OCI-LY1 (cell line): ENCODE data around the gene ZNF267.
"Not testable (repeated sequence)": the region's sequence is repeated elsewhere in the genome, so short reads cannot be mapped to it uniquely, and the experiment has no call there.

Source experiments
- H2AFZ ChIP-seq: fragments of 200-600 bp; sonication (generic), shearing (Covaris generic); 2 replicates; pipeline ENCODE4 v1.6.0; 2014; ENCODE audit warnings: antibody characterized with exemption, mild to moderate bottlenecking, low read length
- H3F3A ChIP-seq: fragments of 200-600 bp; sonication (generic), shearing (Covaris generic); 2 replicates; pipeline ENCODE4 v1.6.0; 2014; ENCODE audit warnings: mild to moderate bottlenecking, antibody characterized with exemption, low read length, moderate library complexity; ENCODE audit not compliant: insufficient read depth
- H3K27ac ChIP-seq: fragments of 200-600 bp; sonication (generic); 2 replicates; pipeline ENCODE4 v1.5.1; 2014; ENCODE audit warnings: low read length, mixed run types, mild to moderate bottlenecking, low read depth; ENCODE audit not compliant: poor library complexity, severe bottlenecking
- H3K27me3 ChIP-seq: fragments of 200-600 bp; sonication (generic); 2 replicates; pipeline ENCODE4 v1.6.0; 2014; ENCODE audit warnings: antibody characterized with exemption, mild to moderate bottlenecking, low read length, moderate library complexity; ENCODE audit not compliant: insufficient read depth
- H3K36me3 ChIP-seq: fragments of 200-600 bp; sonication (generic); 2 replicates; pipeline ENCODE4 v1.6.1; 2014; ENCODE audit warnings: mild to moderate bottlenecking, antibody characterized with exemption, low read length, moderate library complexity, mixed read lengths; ENCODE audit not compliant: insufficient read depth
- H3K4me1 ChIP-seq: fragments of 200-600 bp; sonication (generic); 2 replicates; pipeline ENCODE4 v1.5.1; 2014; ENCODE audit warnings: mild to moderate bottlenecking, low read length, moderate library complexity; ENCODE audit not compliant: insufficient read depth, severe bottlenecking
- H3K4me2 ChIP-seq: fragments of 200-600 bp; sonication (generic), shearing (Covaris generic); 2 replicates; pipeline ENCODE4 v1.6.1; 2014; ENCODE audit warnings: low read length
- H3K4me3 ChIP-seq: fragments of 200-600 bp; sonication (generic); 2 replicates; pipeline ENCODE4 v1.5.1; 2014; ENCODE audit warnings: low read length, low read depth, mild to moderate bottlenecking, mixed read lengths; ENCODE audit not compliant: poor library complexity, severe bottlenecking
- H3K79me2 ChIP-seq: fragments of 200-600 bp; shearing (Covaris generic); 2 replicates; pipeline ENCODE4 v1.6.1; 2016; ENCODE audit warnings: mixed run types, low read length, mixed read lengths; ENCODE audit not compliant: insufficient read depth
- H3K9ac ChIP-seq: fragments of 200-600 bp; sonication (generic), shearing (Covaris generic); 2 replicates; pipeline ENCODE4 v1.6.1; 2014; ENCODE audit warnings: mild to moderate bottlenecking, low read length, mixed read lengths
- H3K9me2 ChIP-seq: fragments of 200-600 bp; sonication (generic), shearing (Covaris generic); 2 replicates; pipeline ENCODE4 v1.6.1; 2014; ENCODE audit warnings: low read depth, mild to moderate bottlenecking, low read length, mixed read lengths
- H3K9me3 ChIP-seq: fragments of 200-600 bp; shearing (Covaris generic); 2 replicates; pipeline ENCODE4 v1.6.1; 2014; ENCODE audit warnings: low read length, mixed read lengths
- H4K20me1 ChIP-seq: fragments of 200-600 bp; sonication (generic), shearing (Covaris generic); 2 replicates; pipeline ENCODE4 v1.6.0; 2016; ENCODE audit warnings: mild to moderate bottlenecking, low read length; ENCODE audit not compliant: insufficient read depth
- CTCF ChIP-seq: fragments of 200-600 bp; sonication (generic), shearing (Covaris generic); IDR thresholded peaks from 2 replicates; pipeline ENCODE4 v1.5.1; 2017; ENCODE audit warnings: mild to moderate bottlenecking, antibody characterized with exemption, low read length, moderate library complexity, mixed read lengths
- EZH2 ChIP-seq: fragments of 200-600 bp; sonication (generic), shearing (Covaris generic); IDR thresholded peaks from 2 replicates; pipeline ENCODE4 v1.8.0; 2017; ENCODE audit warnings: borderline replicate concordance, mixed run types, mild to moderate bottlenecking, antibody characterized with exemption, low read length, moderate library complexity, mixed read lengths

Gene ZNF267

DNA sequence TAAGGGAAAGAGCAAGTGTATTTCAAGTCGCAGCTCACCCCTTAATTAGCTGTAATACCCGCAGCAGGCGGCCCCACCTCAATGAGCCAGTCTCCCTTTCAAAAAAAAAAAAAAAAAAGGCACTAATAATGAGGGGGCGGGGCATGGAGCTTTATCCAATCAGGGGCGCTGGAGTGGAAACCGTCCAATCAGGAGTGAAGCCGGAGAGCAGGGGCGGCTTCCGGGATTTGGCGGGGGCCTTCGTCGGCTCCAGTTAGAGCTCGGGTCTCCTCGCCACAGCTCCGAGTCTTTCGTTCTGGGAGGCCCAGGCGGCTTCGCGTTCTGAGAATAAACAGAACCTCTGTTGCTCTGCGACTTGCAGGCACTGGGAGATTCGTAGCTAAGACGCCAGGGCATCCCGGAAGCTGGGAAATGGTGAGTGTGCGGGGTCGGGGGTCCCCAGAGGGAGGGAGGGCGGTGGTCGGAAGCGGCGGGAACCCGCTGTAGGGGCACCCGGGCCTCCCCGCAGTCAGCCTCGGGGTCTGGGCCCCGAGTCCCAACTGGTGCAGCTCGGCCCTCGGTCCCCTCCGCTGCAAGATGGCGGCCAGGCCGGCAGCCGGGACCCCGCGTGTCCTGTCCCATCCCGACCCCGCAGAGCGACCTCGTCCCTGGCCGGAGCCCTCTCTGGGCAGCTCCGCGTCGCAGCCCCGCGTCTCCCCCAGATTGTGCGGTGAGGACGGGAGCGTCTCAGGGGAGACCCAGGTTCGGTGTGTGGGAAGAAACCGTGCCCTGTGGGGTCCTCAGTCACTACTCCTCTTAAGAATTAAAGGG, at the start of gene ZNF267:
Gene ZNF267, plus strand, starts transcription at position 252 of the 810 bp plus-strand sequence. Its CDS starts 160 bp downstream, at position 412.
- peaks cover 33% of the 10 kb centered on the region for H3K4me1 ChIP-seq
- H4K20me1 ChIP-seq: no peaks in the 10 kb centered on the region
- H3K4me2 ChIP-seq: peak within 1 kb of the TSS; percentile 95
- no peaks in the 10 kb centered on the region for H3K9me2 ChIP-seq
- H2AFZ ChIP-seq: peak within 1 kb of the TSS; percentile 67
- peaks cover 51% of the 10 kb centered on the region for H3K79me2 ChIP-seq
- peak within 1 kb of the TSS; percentile 83 for H3K27ac ChIP-seq
- H3K36me3 ChIP-seq: peaks cover 41% of the 10 kb centered on the region
- peak within 1 kb of the TSS; percentile 80 for H3K4me3 ChIP-seq
- H3F3A ChIP-seq: peaks cover 5% of the 10 kb centered on the region; the same call in 1 of the 2 replicates
- peak within 1 kb of the TSS; percentile 98 for H3K9ac ChIP-seq
- TF ChIP-seq EZH2: no peak
- TF ChIP-seq CTCF: no peak
- no peaks in the 10 kb centered on the region for H3K27me3 ChIP-seq
- H3K9me3 ChIP-seq: peaks cover 17% of the 10 kb centered on the region

GRCh38 chr16:31833047-31833446, 40.6 kb upstream of the ZNF267 start:
- H3K4me2 ChIP-seq: no peak overlapping the region
- no peaks in the 10 kb centered on the region for H3K27me3 ChIP-seq
- H3K9me2 ChIP-seq: no peaks in the 10 kb centered on the region
- no peaks in the 10 kb centered on the region for H3F3A ChIP-seq
- no peaks in the 10 kb centered on the region for H3K4me1 ChIP-seq
- H3K9ac ChIP-seq: no peak overlapping the region
- no peaks in the 10 kb centered on the region for H4K20me1 ChIP-seq
- no peaks in the 10 kb centered on the region for H3K9me3 ChIP-seq
- H2AFZ ChIP-seq: no peak overlapping the region
- H3K79me2 ChIP-seq: no peaks in the 10 kb centered on the region
- no peak for TF ChIP-seq EZH2
- no peak for TF ChIP-seq CTCF
- no peaks in the 10 kb centered on the region for H3K36me3 ChIP-seq
- no peak overlapping the region for H3K27ac ChIP-seq
- no peak overlapping the region for H3K4me3 ChIP-seq

DNA sequence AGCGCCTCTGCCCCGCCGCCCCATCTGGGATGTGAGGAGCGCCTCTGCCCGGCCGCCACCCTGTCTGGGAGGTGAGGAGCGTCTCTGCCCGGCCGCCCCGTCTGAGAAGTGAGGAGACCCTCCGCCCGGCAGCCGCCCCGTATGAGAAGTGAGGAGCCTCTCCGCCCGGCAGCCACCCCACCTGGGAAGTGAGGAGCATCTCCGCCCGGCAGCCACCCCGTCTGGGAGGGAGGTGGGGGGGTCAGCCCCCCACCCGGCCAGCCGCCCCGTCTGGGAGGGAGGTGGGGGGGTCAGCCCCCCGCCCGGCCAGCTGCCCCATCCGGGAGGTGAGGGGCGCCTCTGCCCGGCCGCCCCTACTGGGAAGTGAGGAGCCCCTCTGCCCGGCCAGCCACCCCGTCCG, 37.2 kb upstream of the ZNF267 start:
- H3K27me3 ChIP-seq, H3K27ac ChIP-seq, H3F3A ChIP-seq, H3K4me1 ChIP-seq, H3K9ac ChIP-seq, H2AFZ ChIP-seq, H3K36me3 ChIP-seq, H3K79me2 ChIP-seq, H3K4me3 ChIP-seq, H3K9me3 ChIP-seq, H3K4me2 ChIP-seq, H4K20me1 ChIP-seq, H3K9me2 ChIP-seq: not testable (repeated sequence)

GRCh38 chr16:31842864-31843263, 30.7 kb upstream of the ZNF267 start:
- Histone ChIP-seq H3K9ac (no peak overlapping the region), H3K36me3 (no peaks in the 10 kb centered on the region), H3K79me2 (no peaks in the 10 kb centered on the region), H3K4me2 (no peak overlapping the region), H3K9me3 (no peaks in the 10 kb centered on the region), H3K4me1 (no peaks in the 10 kb centered on the region), H3K4me3 (no peak overlapping the region), H3K27me3 (no peaks in the 10 kb centered on the region), H3K27ac (no peak overlapping the region), H4K20me1 (no peaks in the 10 kb centered on the region), H2AFZ (no peak overlapping the region), H3F3A (no peaks in the 10 kb centered on the region), H3K9me2 (no peaks in the 10 kb centered on the region)
- TF ChIP-seq EZH2 (no peak), CTCF (no peak)

DNA sequence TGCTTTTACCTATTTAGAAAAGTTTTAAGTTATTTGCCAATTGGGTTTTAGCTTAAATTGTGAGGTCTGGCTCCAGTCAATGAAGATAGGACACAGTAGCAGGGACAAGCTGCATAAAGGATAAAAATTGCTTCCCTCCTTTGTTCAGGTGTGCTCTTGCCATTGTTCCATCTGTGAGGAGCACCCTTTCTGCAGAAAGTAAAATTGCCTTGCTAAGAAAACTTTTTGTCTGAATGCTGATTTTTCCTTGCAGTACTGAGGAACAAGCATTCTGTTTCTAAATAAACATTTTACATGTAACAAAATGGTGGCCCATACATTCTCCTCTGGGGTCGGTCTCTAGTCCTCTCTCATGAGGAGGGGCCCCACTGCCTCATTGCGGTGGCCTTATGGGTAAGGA, 25.0 kb upstream of the ZNF267 start:
- H3K79me2 ChIP-seq, H3F3A ChIP-seq, H3K36me3 ChIP-seq, H2AFZ ChIP-seq, H3K9me2 ChIP-seq, H3K4me3 ChIP-seq, H3K4me1 ChIP-seq, H3K27ac ChIP-seq, H3K9ac ChIP-seq, H3K27me3 ChIP-seq, H3K4me2 ChIP-seq, H4K20me1 ChIP-seq: not testable (repeated sequence)
- peaks cover 11% of the 10 kb centered on the region for H3K9me3 ChIP-seq
